ENCODE data around the gene MYO1E.

The MYO1E gene

GRCh38 chr15:59278120-59278519, 94.6 kb downstream of the MYO1E start:
- Mint-ChIP-seq H3K4me3 (no peak overlapping the region), H3K9me3 (no peaks in the 10 kb centered on the region), H3K4me1 (no peaks in the 10 kb centered on the region), H3K27me3 (ENCODE audit: low read depth) (no peaks in the 10 kb centered on the region), H3K36me3 (ENCODE audit: low read depth) (no peaks in the 10 kb centered on the region), H3K27ac (no peak overlapping the region)
- TF ChIP-seq CTCF (IDR thresholded peaks at IDR 0.05; ENCODE audit: unreplicated experiment in 3 of 3): no peak

GRCh38 chr15:59276225-59277178, 96.2 kb downstream of the MYO1E start:
- Mint-ChIP-seq H3K27me3 (ENCODE audit: low read depth) (no peaks in the 10 kb centered on the region), H3K36me3 (ENCODE audit: low read depth) (no peaks in the 10 kb centered on the region), H3K27ac (no peak overlapping the region), H3K4me3 (no peak overlapping the region), H3K9me3 (no peaks in the 10 kb centered on the region), H3K4me1 (no peaks in the 10 kb centered on the region)
- TF ChIP-seq CTCF (IDR thresholded peaks at IDR 0.05; ENCODE audit: unreplicated experiment in 3 of 3): no peak

- Mint-ChIP-seq H3K27ac (no peak overlapping the region), H3K4me3 (no peak overlapping the region), H3K27me3 (ENCODE audit: low read depth) (no peaks in the 10 kb centered on the region), H3K9me3 (no peaks in the 10 kb centered on the region), H3K36me3 (ENCODE audit: low read depth) (no peaks in the 10 kb centered on the region), H3K4me1 (no peaks in the 10 kb centered on the region)
- TF ChIP-seq CTCF (IDR thresholded peaks at IDR 0.05; ENCODE audit: unreplicated experiment in 3 of 3): no peak
Observed at GRCh38 chr15:59274126-59274970, 98.3 kb downstream of the MYO1E start.

- H3K9me3 Mint-ChIP-seq: no peaks in the 10 kb centered on the region
- no peaks in the 10 kb centered on the region for H3K27me3 Mint-ChIP-seq (ENCODE audit: low read depth)
- H3K36me3 Mint-ChIP-seq (ENCODE audit: low read depth): no peaks in the 10 kb centered on the region
- no peak for TF ChIP-seq CTCF (IDR thresholded peaks at IDR 0.05; ENCODE audit: unreplicated experiment in 3 of 3)
- H3K27ac Mint-ChIP-seq: no peak overlapping the region
- H3K4me3 Mint-ChIP-seq: no peak overlapping the region
- H3K4me1 Mint-ChIP-seq: no peaks in the 10 kb centered on the region
Observed at GRCh38 chr15:59273234-59273633, 99.4 kb downstream of the MYO1E start.

- H3K36me3 Mint-ChIP-seq (ENCODE audit: low read depth): no peaks in the 10 kb centered on the region
- H3K4me3 Mint-ChIP-seq: no peak overlapping the region
- H3K27ac Mint-ChIP-seq: no peak overlapping the region
- H3K27me3 Mint-ChIP-seq (ENCODE audit: low read depth): no peaks in the 10 kb centered on the region
- TF ChIP-seq CTCF (IDR thresholded peaks at IDR 0.05; ENCODE audit: unreplicated experiment in 3 of 3): no peak
- H3K9me3 Mint-ChIP-seq: no peaks in the 10 kb centered on the region
- H3K4me1 Mint-ChIP-seq: no peaks in the 10 kb centered on the region
Observed at GRCh38 chr15:59271595-59272201, 101.0 kb downstream of the MYO1E start.

Measured in nephron (organoid).